NT2/D1 (cell line): ENCODE data around the gene ASAP3.

Source experiments
- SUZ12 ChIP-seq: IDR thresholded peaks from 2 replicates; pipeline ENCODE4 v1.6.1; 2011; ENCODE audit not compliant: insufficient read length, insufficient read depth; ENCODE audit errors: extremely low read depth
- ZNF274 ChIP-seq: IDR thresholded peaks from 2 replicates; pipeline ENCODE4 v1.6.1; 2011; ENCODE audit warnings: mild to moderate bottlenecking, low read depth, low read length

DNA sequence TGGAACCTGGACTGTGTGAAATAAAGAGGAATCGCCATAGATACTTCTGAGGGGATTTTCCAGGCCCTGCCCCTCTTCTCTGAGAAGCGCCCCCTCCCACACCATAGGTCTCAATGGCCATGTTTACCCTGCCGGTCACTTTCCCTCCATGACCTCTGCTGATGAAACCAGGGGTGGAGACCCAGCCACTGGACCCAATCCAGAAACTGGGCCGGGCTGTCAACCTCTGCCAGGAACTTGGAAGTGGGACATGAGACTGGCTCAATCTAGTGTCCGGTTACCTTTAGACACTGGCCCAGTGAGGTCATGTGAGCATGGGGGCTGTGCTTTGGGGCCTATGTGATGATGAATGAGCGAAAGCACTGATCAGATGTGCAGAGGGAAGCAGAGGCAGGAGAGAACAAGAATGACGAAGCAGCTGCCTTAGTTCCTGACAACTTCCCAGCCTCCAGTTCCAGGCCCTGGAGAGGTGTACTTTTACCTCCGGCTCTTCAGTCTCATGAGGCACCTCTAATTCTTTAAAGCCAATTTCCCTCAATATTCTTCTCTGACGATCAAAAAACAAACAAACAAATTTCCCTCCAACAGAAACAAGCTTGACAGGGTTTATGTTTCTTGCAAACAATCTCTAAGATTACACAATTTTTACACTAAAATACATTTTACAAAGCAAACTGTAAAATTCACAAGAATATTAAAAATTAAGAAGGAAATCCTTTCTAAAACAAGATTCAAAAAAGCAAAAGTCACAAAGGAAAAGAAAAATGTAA lies 4.9 kb downstream of the ASAP3 start:
- no peak for TF ChIP-seq ZNF274
- no peak for TF ChIP-seq SUZ12
